WTC11 (cell line): ENCODE data around the gene RFC3.
"Not testable (repeated sequence)": the region's sequence is repeated elsewhere in the genome, so short reads cannot be mapped to it uniquely, and the experiment has no call there.

ENCODE experiments used
- ATF2 ChIP-seq: sonication (generic); formaldehyde crosslinking; IDR thresholded peaks from 2 replicates; pipeline ENCODE4 v1.8.1; 2022; ENCODE audit warnings: low read depth, missing genetic modification reagents, borderline replicate concordance
- CBFB ChIP-seq: sonication (generic); formaldehyde crosslinking; IDR thresholded peaks from 2 replicates; pipeline ENCODE4 v1.8.1; 2022; ENCODE audit warnings: mild to moderate bottlenecking, low read depth, missing genetic modification reagents
- ETV6 ChIP-seq: sonication (generic); formaldehyde crosslinking; IDR thresholded peaks from 2 replicates; pipeline ENCODE4 v1.8.1; 2022; ENCODE audit warnings: mild to moderate bottlenecking, missing genetic modification reagents
- IRF2 ChIP-seq: sonication (generic); formaldehyde crosslinking; IDR thresholded peaks from 2 replicates; pipeline ENCODE4 v1.8.0; 2022; ENCODE audit warnings: low read depth, missing genetic modification reagents, borderline replicate concordance
- JUN ChIP-seq: sonication (generic); formaldehyde crosslinking; IDR thresholded peaks from 2 replicates; pipeline ENCODE4 v1.8.0; 2023; ENCODE audit warnings: mild to moderate bottlenecking, missing genetic modification reagents
- KAT7 ChIP-seq: sonication (generic); formaldehyde crosslinking; IDR thresholded peaks from 2 replicates; pipeline ENCODE4 v1.8.1; 2023; ENCODE audit warnings: missing genetic modification reagents, mild to moderate bottlenecking, borderline replicate concordance
- MAX ChIP-seq: sonication (generic); formaldehyde crosslinking; IDR thresholded peaks from 2 replicates; pipeline ENCODE4 v1.8.0; 2022; ENCODE audit warnings: mild to moderate bottlenecking, missing genetic modification reagents
- NFYB ChIP-seq: sonication (generic); formaldehyde crosslinking; conservative IDR thresholded peaks from 2 replicates; pipeline ENCODE4 v1.8.0; 2022; ENCODE audit warnings: low read depth, missing genetic modification reagents
- SOX15 ChIP-seq: fragments of 250-450 bp; sonication (Bioruptor Pico); IDR thresholded peaks from 2 replicates; pipeline ENCODE4 v1.9.0; 2021; ENCODE audit warnings: mild to moderate bottlenecking
- SP1 ChIP-seq: sonication (generic); formaldehyde crosslinking; conservative IDR thresholded peaks from 2 replicates; pipeline ENCODE4 v1.8.1; 2022; ENCODE audit warnings: missing genetic modification reagents
- TEAD4 ChIP-seq: sonication (generic); formaldehyde crosslinking; IDR thresholded peaks from 2 replicates; pipeline ENCODE4 v1.8.0; 2022; ENCODE audit warnings: mild to moderate bottlenecking, missing genetic modification reagents
- ZBTB21 ChIP-seq: sonication (generic); formaldehyde crosslinking; IDR thresholded peaks from 2 replicates; pipeline ENCODE4 v1.8.1; 2023; ENCODE audit warnings: mild to moderate bottlenecking, missing genetic modification reagents, borderline replicate concordance
- TF ChIP-seq, protein P1 (sequence below): fragments of 200-600 bp; IDR thresholded peaks from 2 replicates; pipeline ENCODE4 v1.8.0; 2022; ENCODE audit warnings: antibody characterized with exemption
- TF ChIP-seq, protein P2 (sequence below): sonication (generic); formaldehyde crosslinking; IDR thresholded peaks from 2 replicates; pipeline ENCODE4 v1.8.1; 2023; ENCODE audit warnings: mild to moderate bottlenecking, moderate library complexity, missing genetic modification reagents

DNA sequence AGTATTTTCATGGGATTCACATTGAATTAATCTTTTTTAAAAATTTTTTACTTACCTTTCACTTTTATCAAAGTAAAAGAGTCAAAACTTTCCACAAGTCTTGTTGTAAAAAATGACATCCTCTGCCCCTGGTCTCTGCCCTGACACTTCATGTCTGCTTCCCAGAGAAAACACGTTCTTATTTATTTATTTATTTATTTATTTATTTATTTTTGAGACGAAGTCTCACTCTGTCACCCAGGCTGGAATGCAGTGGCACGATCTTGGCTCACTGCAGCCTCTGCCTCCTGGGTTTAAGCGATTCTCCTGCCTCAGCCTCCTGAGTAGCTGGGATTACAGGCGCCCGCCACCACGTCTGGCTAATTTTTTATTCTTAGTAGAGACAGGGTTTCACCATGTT is 5.1 kb upstream of the RFC3 start:
- TF ChIP-seq NFYB (CRISPR knock-in tag); JUN (CRISPR knock-in tag); KAT7 (CRISPR knock-in tag); TEAD4 (CRISPR knock-in tag); IRF2 (CRISPR knock-in tag); SP1 (CRISPR knock-in tag); ATF2 (CRISPR knock-in tag); CBFB; ZBTB21 (CRISPR knock-in tag); ETV6; SOX15 (CRISPR knock-in tag); MAX (CRISPR knock-in tag): not testable (repeated sequence)
- TF ChIP-seq, protein P1, sequence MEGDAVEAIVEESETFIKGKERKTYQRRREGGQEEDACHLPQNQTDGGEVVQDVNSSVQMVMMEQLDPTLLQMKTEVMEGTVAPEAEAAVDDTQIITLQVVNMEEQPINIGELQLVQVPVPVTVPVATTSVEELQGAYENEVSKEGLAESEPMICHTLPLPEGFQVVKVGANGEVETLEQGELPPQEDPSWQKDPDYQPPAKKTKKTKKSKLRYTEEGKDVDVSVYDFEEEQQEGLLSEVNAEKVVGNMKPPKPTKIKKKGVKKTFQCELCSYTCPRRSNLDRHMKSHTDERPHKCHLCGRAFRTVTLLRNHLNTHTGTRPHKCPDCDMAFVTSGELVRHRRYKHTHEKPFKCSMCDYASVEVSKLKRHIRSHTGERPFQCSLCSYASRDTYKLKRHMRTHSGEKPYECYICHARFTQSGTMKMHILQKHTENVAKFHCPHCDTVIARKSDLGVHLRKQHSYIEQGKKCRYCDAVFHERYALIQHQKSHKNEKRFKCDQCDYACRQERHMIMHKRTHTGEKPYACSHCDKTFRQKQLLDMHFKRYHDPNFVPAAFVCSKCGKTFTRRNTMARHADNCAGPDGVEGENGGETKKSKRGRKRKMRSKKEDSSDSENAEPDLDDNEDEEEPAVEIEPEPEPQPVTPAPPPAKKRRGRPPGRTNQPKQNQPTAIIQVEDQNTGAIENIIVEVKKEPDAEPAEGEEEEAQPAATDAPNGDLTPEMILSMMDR, result not testable (repeated sequence)
- TF ChIP-seq, protein P2, sequence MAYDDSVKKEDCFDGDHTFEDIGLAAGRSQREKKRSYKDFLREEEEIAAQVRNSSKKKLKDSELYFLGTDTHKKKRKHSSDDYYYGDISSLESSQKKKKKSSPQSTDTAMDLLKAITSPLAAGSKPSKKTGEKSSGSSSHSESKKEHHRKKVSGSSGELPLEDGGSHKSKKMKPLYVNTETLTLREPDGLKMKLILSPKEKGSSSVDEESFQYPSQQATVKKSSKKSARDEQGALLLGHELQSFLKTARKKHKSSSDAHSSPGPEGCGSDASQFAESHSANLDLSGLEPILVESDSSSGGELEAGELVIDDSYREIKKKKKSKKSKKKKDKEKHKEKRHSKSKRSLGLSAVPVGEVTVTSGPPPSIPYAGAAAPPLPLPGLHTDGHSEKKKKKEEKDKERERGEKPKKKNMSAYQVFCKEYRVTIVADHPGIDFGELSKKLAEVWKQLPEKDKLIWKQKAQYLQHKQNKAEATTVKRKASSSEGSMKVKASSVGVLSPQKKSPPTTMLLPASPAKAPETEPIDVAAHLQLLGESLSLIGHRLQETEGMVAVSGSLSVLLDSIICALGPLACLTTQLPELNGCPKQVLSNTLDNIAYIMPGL (CRISPR knock-in tag), result not testable (repeated sequence)
